ENCODE data around the gene WNK2.

The WNK2 gene

GRCh38 chr9:93268551-93269314, 84.8 kb downstream of the WNK2 start:
- DNase-seq: peak; percentile 57

- no peak for DNase-seq
These were observed 87.0 kb downstream of the WNK2 start for GRCh38 chr9:93270976-93271375.

- no peak for DNase-seq
These were observed 93.0 kb downstream of the WNK2 start for GRCh38 chr9:93276973-93277372.

- no peak for DNase-seq
These were observed 94.2 kb downstream of the WNK2 start for GRCh38 chr9:93278144-93278543.

- DNase-seq: no peak
These were observed 96.8 kb downstream of the WNK2 start for GRCh38 chr9:93280661-93281259.

GRCh38 chr9:93286252-93287188, 102.6 kb downstream of the WNK2 start:
- no peak for DNase-seq

- no peak for DNase-seq
These were observed 103.2 kb downstream of the WNK2 start for GRCh38 chr9:93287189-93287552.

- DNase-seq: no peak
These were observed 103.7 kb downstream of the WNK2 start for GRCh38 chr9:93287593-93287992.

- no peak for DNase-seq
These were observed 104.4 kb downstream of the WNK2 start for GRCh38 chr9:93288341-93288740.

- DNase-seq: no peak
These were observed 105.2 kb downstream of the WNK2 start for GRCh38 chr9:93288891-93289883.

- DNase-seq: no peak
These were observed 106.8 kb downstream of the WNK2 start for GRCh38 chr9:93290495-93291434.

- no peak for DNase-seq
These were observed 107.8 kb downstream of the WNK2 start for GRCh38 chr9:93291536-93292287.

- DNase-seq: no peak
These were observed 108.3 kb downstream of the WNK2 start for GRCh38 chr9:93292288-93292615.

- DNase-seq: no peak
These were observed 108.9 kb downstream of the WNK2 start for GRCh38 chr9:93292664-93293328.

GRCh38 chr9:93294011-93294410, 110.1 kb downstream of the WNK2 start:
- no peak for DNase-seq

- DNase-seq: no peak
These were observed 111.1 kb downstream of the WNK2 start for GRCh38 chr9:93295031-93295430.

- no peak for DNase-seq
These were observed 111.6 kb downstream of the WNK2 start for GRCh38 chr9:93295456-93296076.

GRCh38 chr9:93296889-93297480, 113.0 kb downstream of the WNK2 start:
- peak; percentile 15 for DNase-seq

Data from CD4-positive, alpha-beta T cell treated with Interleukin-6 for 4 hours (primary cell).